ENCODE data around the gene BUB1B. TPM values are rescaled to one million over a fixed set of nuclear protein-coding genes. Genes with fewer than 3 reads are reported as not detected.

Gene BUB1B
- total RNA-seq, 1 experiment from 2014 or later = 83.2 TPM

DNA sequence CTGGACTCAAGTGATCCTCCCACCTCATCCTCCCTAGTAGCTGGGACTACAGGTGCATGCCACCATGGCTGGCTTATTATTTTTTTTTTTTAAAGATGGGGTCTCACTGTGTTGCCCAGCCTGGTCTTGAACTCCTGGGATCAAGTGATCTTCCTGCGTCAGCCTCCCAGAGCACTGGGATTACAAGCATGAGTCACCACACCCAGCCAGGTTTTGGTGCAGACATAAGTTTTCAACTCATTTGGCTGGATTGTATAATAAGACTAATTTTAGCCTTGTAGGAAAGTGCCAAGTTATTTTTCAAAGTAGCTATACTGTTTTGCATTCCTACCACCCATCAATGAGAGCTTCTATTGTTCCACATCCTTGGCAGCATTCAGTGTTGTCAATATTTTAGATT lies 32.1 kb downstream of the BUB1B start:
- Histone ChIP-seq H4K20me1 (ENCODE audit: control insufficient read depth, insufficient read depth, insufficient read length) (no peaks in the 10 kb centered on the region), H3K27ac (ENCODE audit: insufficient read length, low read depth, low read length) (no peak overlapping the region), H3K27me3 (ENCODE audit: insufficient read depth, low read length) (no peaks in the 10 kb centered on the region), H3K79me1 (ENCODE audit: insufficient read depth, low read depth, low read length, poor library complexity, severe bottlenecking) (peaks cover 8% of the 10 kb centered on the region), H4K5ac (ENCODE audit: insufficient read length, low read depth, low read length) (no peak overlapping the region), H3T11ph (ENCODE audit: low read length) (no peak overlapping the region), H3K4ac (ENCODE audit: low read depth, low read length) (no peak overlapping the region), H2BK120ac (ENCODE audit: low read depth, low read length, poor library complexity, severe bottlenecking) (no peak overlapping the region), H3K9ac (ENCODE audit: extremely low read depth, insufficient read length, low read length) (no peak overlapping the region), H2BK15ac (ENCODE audit: low read depth, low read length) (no peak overlapping the region), H3K9me3 (ENCODE audit: control insufficient read depth, low read depth, low read length) (no peaks in the 10 kb centered on the region), H2AK5ac (ENCODE audit: insufficient read length, low read length) (no peak overlapping the region), H3K14ac (ENCODE audit: insufficient read depth, low read length) (no peak overlapping the region), H4K91ac (ENCODE audit: insufficient read length, low read depth, low read length) (no peak overlapping the region), H4K8ac (replicated peaks; ENCODE audit: insufficient read length, low read depth, low read length) (no peak overlapping the region), H3K4me1 (ENCODE audit: insufficient read depth, low read length) (no peaks in the 10 kb centered on the region), H2BK12ac (ENCODE audit: insufficient read length, low read depth, low read length) (no peak overlapping the region), H2BK5ac (ENCODE audit: insufficient read length, low read length) (no peak overlapping the region), H3K4me2 (ENCODE audit: insufficient read depth, insufficient read length, low read length) (no peak overlapping the region), H2BK20ac (ENCODE audit: low read depth, low read length, poor library complexity, severe bottlenecking) (no peak overlapping the region), H3K23me2 (ENCODE audit: insufficient read length, low read depth, low read length, poor library complexity, severe bottlenecking) (no peaks in the 10 kb centered on the region), H3K18ac (ENCODE audit: insufficient read length, low read depth, low read length) (no peak overlapping the region), H3K56ac (ENCODE audit: insufficient read length, low read depth, low read length) (no peak overlapping the region), H3K23ac (ENCODE audit: insufficient read length, low read depth, low read length) (no peak overlapping the region), H2AFZ (ENCODE audit: low read length) (no peak overlapping the region), H3K79me2 (ENCODE audit: insufficient read depth, low read length) (no peaks in the 10 kb centered on the region)
- WGBS (ENCODE audit: extremely low coverage, insufficient read length, low lambda C conversion rate) = no CpG with 5 or more reads among the region's 1 CpG
- H3K4me1 Mint-ChIP-seq = no peaks in the 10 kb centered on the region
- TF ChIP-seq, protein P1, sequence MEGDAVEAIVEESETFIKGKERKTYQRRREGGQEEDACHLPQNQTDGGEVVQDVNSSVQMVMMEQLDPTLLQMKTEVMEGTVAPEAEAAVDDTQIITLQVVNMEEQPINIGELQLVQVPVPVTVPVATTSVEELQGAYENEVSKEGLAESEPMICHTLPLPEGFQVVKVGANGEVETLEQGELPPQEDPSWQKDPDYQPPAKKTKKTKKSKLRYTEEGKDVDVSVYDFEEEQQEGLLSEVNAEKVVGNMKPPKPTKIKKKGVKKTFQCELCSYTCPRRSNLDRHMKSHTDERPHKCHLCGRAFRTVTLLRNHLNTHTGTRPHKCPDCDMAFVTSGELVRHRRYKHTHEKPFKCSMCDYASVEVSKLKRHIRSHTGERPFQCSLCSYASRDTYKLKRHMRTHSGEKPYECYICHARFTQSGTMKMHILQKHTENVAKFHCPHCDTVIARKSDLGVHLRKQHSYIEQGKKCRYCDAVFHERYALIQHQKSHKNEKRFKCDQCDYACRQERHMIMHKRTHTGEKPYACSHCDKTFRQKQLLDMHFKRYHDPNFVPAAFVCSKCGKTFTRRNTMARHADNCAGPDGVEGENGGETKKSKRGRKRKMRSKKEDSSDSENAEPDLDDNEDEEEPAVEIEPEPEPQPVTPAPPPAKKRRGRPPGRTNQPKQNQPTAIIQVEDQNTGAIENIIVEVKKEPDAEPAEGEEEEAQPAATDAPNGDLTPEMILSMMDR (conservative IDR thresholded peaks at IDR 0.05) = no peak
- H3K36me3 Mint-ChIP-seq (ENCODE audit: insufficient read depth in 1 of 3, low read depth in 3 of 3) = peaks cover 46 to 88% (median 86%) of the 10 kb centered on the region in 3 experiments
- no peak for DNase-seq
- no peak overlapping the region for H3K4me3 Mint-ChIP-seq
- H3K9me3 Mint-ChIP-seq = no peaks in the 10 kb centered on the region
- H3K27me3 Mint-ChIP-seq (ENCODE audit: low read depth) = no peaks in the 10 kb centered on the region
- no peak overlapping the region for H3K27ac Mint-ChIP-seq

All from H9 (cell line).